K562 (cell line): Measurements from ENCODE around the gene PKDREJ. TPM values are rescaled to one million over a fixed set of nuclear protein-coding genes. Genes with fewer than 3 reads are reported as not detected.

Source experiments
- BHLHE40 ChIP-seq: IDR thresholded peaks from 2 replicates; pipeline ENCODE4 v1.6.1; 2011; ENCODE audit warnings: low read length, improper control_type of control experiment
- CBFA2T3 ChIP-seq: fragments of 450-650 bp; IDR thresholded peaks from 2 replicates; pipeline ENCODE4 v1.6.1; 2017
- CREB1 ChIP-seq, 2 experiments: sonication (generic) in 1 of 2; formaldehyde crosslinking in 1 of 2; IDR thresholded peaks; 2 replicates each; pipeline versions ENCODE4 v1.6.1 to v1.8.0; 2012 to 2022; ENCODE audit warnings: inconsistent platforms in 1 of 2, mild to moderate bottlenecking in 1 of 2, missing genetic modification reagents in 1 of 2, moderate library complexity in 1 of 2
- CTBP1 ChIP-seq: fragments of 450-650 bp; IDR thresholded peaks from 2 replicates; pipeline ENCODE4 v1.6.1; 2016; ENCODE audit warnings: borderline replicate concordance
- CTCFL ChIP-seq: IDR thresholded peaks from 2 replicates; pipeline ENCODE4 v1.6.1; 2011; ENCODE audit warnings: borderline replicate concordance, low read depth, mild to moderate bottlenecking, moderate library complexity, low read length; ENCODE audit not compliant: insufficient read depth, poor library complexity, severe bottlenecking
- ELF1 ChIP-seq: fragments of 200-800 bp; sonication (Bioruptor generic); IDR thresholded peaks from 2 replicates; pipeline ENCODE4 v1.6.1; 2016; ENCODE audit warnings: missing genetic modification characterization, missing compliant biosample characterization
- GATAD2A ChIP-seq: fragments of 450-650 bp; IDR thresholded peaks from 2 replicates; pipeline ENCODE4 v1.6.1; 2017
- GTF2F1 ChIP-seq: IDR thresholded peaks from 2 replicates; pipeline ENCODE4 v1.6.1; 2011; ENCODE audit warnings: low read depth, low read length, improper control_type of control experiment
- MYC ChIP-seq, 2 experiments: fragments of 250-450 bp in 1 of 2; sonication (Bioruptor Pico) in 1 of 2; IDR thresholded peaks; 2 replicates each; pipeline versions ENCODE4 v1.5.1 to v1.6.1; 2012 to 2021; ENCODE audit warnings: low read depth in 2 of 2, borderline replicate concordance in 1 of 2, improper control_type of control experiment in 1 of 2, low read length in 1 of 2, mild to moderate bottlenecking in 1 of 2, moderate library complexity in 1 of 2
- NFRKB ChIP-seq: fragments of 450-650 bp; IDR thresholded peaks from 2 replicates; pipeline ENCODE4 v1.6.1; 2016; ENCODE audit warnings: low read depth
- POLR2B ChIP-seq: fragments of 450-650 bp; IDR thresholded peaks from 2 replicates; pipeline ENCODE4 v1.6.1; 2018; ENCODE audit warnings: low read depth; ENCODE audit not compliant: partially characterized antibody
- ZBTB1 ChIP-seq: sonication (generic); formaldehyde crosslinking; IDR thresholded peaks from 2 replicates; pipeline ENCODE4 v1.8.1; 2023; ENCODE audit warnings: missing genetic modification reagents, low read depth, mild to moderate bottlenecking, borderline replicate concordance
- ZBTB40 ChIP-seq, 2 experiments: fragments of 450-650 bp in 1 of 2; sonication (generic) in 1 of 2; formaldehyde crosslinking in 1 of 2; IDR thresholded peaks; 2 replicates each; pipeline versions ENCODE4 v1.7.1 to v1.9.0; 2016 to 2022; ENCODE audit warnings: inconsistent platforms in 1 of 2, mild to moderate bottlenecking in 1 of 2, missing genetic modification reagents in 1 of 2
- ZFX ChIP-seq: sonication (generic); formaldehyde crosslinking; IDR thresholded peaks from 2 replicates; pipeline ENCODE4 v1.8.0; 2022; ENCODE audit warnings: mild to moderate bottlenecking, missing genetic modification reagents, moderate library complexity
- ZKSCAN1 ChIP-seq: fragments of 150-350 bp; IDR thresholded peaks from 2 replicates; pipeline ENCODE4 v1.6.1; 2016; ENCODE audit warnings: low read depth, low read length
- polyA plus RNA-seq, 8 experiments: library from polyadenylated mRNA; depleted of rRNA in 4 of 8; stranded (reverse) in 5 of 8; unstranded in 3 of 8; fragments of >200 nt; fragmentation: Nextera tagmentation in 2 of 8; fragmentation: Illumina TruSeq in 1 of 8; extraction: Ambion mirVana in 2 of 8; extraction: Trizol in 1 of 8; gene quantifications; 2 replicates each; pipeline versions ENCODE4 v1.2.1 to v1.2.3, GENCODE V29; 2011 to 2014; ENCODE audit warnings: inconsistent platforms in 1 of 8, missing spikeins in 1 of 8
- total RNA-seq, 7 experiments: library from RNA; depleted of rRNA in 6 of 7; stranded (reverse); fragments of >200 nt in 6 of 7; fragmentation: Illumina TruSeq in 2 of 7; extraction: Trizol in 2 of 7; gene quantifications; 2 replicates each; pipeline versions ENCODE4 v1.2.1 to v1.2.3, GENCODE V29; 2011 to 2021; ENCODE audit warnings: low replicate concordance in 1 of 7

Gene PKDREJ
- total and polyA plus RNA-seq, 9 of the 15 experiments (the other 6 are each of a cell fraction or from before 2014, with no cell fraction given), result 0.03 TPM; not detected in 8

- peak; percentile 79 for TF ChIP-seq ZBTB40 (IDR thresholded peaks at IDR 0.05)
- no peak for TF ChIP-seq ZBTB40 (CRISPR knock-in tag; IDR thresholded peaks at IDR 0.05)
- peak; percentile 52 for TF ChIP-seq POLR2B
- peak; percentile 96 for TF ChIP-seq ZBTB1 (CRISPR knock-in tag)
- TF ChIP-seq NFRKB, result no peak
- TF ChIP-seq ZFX (CRISPR knock-in tag), result peak; percentile 77
- peak; percentile 34; the same call in 1 of the 2 replicates for TF ChIP-seq MYC (IDR thresholded peaks at IDR 0.05; ENCODE audit: low read depth, low read length)
- TF ChIP-seq MYC (CRISPR knock-in tag; IDR thresholded peaks at IDR 0.05; ENCODE audit: borderline replicate concordance, low read depth), result no peak
- no peak for TF ChIP-seq CREB1 (IDR thresholded peaks at IDR 0.05)
- peak; percentile 19; the same call in 1 of the 2 replicates for TF ChIP-seq CREB1 (CRISPR knock-in tag; IDR thresholded peaks at IDR 0.05)
- peak; percentile 42; the same call in 1 of the 2 replicates for TF ChIP-seq ELF1 (tag)
- TF ChIP-seq CTCFL, result no peak
- no peak for TF ChIP-seq ZKSCAN1
- 0 out of 2 replicates have a peak, but pooled peaks have one; percentile 46 for TF ChIP-seq GTF2F1
- peak; percentile 37; the same call in 1 of the 2 replicates for TF ChIP-seq GATAD2A
- TF ChIP-seq CTBP1, result peak; percentile 69
- no peak for TF ChIP-seq BHLHE40
- TF ChIP-seq CBFA2T3, result no peak
These were observed 12.9 kb downstream of the PKDREJ start, which contains the start of gene CDPF1 (continued) for GRCh38 chr22:46250035-46250782.
